Bone marrow (tissue), 2 donors: Measurements from ENCODE around the gene ATG13.
A peak's percentile ranks its signal among the peaks of the same experiment; 100 is the strongest.
"Not testable (repeated sequence)": the region's sequence is repeated elsewhere in the genome, so short reads cannot be mapped to it uniquely, and the experiment has no call there.

Experiments
- DNase-seq, 2 donors: peaks; one replicate each; lab custom pipeline; 2025; lab: John Stamatoyannopoulos, UW

ATG13 gene

DNA sequence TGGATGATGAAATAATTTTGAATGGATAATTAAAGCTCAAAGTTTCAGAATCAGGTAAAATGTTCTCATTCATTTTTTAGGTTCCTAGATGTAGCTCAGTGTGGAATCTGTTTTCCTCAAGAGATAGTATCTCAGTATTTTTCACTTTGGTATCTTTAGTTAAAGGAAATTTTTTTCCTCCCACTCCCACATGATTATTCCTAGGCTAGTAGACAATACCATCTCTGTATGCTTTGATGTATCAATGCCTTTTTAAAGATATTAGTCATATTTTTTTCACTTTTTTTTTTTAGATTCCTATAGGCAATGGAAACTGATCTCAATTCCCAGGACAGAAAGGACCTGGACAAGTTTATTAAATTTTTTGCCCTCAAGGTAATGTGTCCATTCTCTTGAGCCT, 26.6 kb downstream of the ATG13 start:
- no peak for DNase-seq

DNA sequence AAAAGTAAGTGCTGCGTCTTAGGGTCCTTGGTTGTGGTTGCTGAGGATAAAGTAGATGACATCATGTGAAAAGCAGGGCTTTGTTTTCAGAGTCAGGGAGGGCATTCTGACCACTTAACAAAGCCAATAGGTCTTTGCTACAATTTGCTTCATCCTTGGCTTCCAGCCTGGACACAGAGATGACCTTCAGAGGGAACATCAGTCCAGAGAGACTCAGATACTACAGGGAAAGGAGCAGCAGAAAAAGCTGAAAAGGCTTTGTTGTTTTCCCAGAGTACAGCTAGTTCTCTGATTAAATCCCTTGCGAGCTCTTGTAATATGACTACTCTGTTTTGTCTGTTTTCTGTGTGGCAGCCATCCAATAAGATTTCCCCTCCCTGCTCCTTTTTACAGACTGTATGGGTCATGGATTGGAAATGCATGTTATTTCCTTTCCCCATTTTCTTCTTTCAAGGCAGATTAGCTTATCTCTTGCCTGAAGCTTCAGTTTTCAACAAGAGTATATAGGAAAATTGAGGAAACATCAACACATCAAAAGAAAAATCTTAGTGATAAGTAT, 31.9 kb downstream of the ATG13 start:
- no peak for DNase-seq

DNA sequence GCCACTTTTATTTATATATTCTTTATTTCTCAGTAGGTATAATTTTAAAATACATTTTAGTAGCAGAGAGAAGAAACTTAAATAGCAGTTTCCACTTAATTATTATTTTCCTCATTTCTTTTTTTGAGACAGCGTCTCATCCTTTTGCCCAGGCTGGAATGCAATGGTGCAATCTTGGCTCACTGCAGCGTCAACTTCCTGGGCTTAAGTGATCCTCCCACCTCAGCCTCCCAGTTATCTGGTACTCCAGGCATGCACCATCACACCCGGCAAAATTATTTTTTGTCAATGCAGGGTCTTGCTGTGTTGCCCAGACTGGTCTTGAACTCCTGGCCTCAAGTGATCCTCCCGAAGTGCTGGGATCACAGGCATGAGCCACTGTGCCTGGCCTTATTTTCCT, 38.3 kb downstream of the ATG13 start:
- DNase-seq: no peak

DNA sequence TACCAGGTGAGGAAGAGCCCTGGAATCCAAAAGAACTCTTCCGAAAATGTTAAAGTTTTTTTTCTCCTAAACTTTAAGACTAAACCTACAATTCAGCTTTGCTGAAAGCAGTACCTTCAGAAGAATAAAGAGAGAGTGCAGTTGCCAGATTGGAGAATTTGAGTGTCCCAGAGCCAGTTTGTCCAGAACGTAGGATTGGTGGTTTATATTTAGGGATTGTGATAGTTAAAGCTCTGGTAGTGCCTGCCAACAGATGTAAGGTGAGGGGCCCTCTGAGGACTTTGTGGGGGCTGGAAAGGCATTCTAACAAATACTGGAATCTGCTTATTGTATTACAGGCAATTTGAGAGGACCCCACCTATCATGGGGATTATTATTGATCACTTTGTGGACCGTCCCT, 39.8 kb downstream of the ATG13 start:
- no peak for DNase-seq

DNA sequence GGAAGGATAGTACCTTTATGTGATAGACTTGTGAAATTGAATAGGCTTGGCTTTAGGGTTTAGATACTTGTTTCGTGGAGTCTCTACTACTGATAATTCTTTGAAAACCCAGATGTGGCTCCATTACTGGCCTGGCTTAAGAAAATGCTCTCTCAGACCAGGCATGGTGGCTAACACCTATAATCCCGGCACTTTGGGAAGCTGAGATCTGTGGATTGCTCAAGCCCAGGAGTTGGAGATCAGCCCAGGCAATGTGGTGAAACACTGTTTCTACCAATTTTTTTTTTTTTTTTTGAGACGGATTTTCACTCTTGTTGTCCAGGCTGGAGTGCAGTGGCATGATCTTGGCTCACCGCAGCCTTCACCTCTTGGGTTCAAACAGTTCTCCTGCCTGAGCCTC, 40.9 kb downstream of the ATG13 start:
- no peak for DNase-seq

DNA sequence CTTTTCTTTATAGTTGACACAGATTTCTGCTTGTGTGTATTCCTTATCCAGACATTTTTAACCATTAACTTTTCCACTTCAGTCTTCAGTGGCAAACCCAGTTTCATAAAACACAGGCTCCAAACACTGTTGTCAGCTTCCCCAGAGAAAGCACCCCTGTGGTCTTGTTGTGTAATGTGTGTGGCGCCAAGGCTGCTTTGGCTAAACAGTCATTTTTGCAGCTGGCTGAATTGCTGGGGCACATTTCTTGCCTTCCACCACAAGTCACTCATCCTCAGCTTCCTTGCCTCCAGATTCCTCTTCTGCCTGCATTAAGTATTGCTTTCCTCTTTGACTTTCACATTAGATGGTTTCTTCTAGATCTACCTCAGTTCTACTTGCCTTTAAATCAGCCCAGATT, 42.6 kb downstream of the ATG13 start:
- DNase-seq: peak in 1 of 2 donors; percentile 38

DNA sequence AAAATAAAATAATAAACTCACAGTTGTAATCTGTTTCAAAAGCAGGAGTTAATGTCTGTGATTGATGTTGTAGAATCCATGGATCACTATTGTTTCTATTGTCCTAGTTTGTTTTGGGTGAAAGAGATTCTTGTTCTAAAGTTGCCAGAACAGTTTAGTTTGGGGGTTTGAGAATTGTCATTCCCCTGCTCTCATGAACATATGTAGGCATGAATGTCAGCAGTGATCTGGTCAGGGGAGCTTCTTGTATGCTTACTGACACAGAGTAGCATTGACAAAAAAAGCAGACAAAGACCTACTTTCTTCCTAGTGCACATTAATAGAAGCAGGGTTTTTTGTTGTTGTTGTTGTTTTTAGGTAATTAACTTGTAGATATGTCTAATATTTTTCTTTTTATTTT, 44.5 kb downstream of the ATG13 start:
- DNase-seq: no peak

DNA sequence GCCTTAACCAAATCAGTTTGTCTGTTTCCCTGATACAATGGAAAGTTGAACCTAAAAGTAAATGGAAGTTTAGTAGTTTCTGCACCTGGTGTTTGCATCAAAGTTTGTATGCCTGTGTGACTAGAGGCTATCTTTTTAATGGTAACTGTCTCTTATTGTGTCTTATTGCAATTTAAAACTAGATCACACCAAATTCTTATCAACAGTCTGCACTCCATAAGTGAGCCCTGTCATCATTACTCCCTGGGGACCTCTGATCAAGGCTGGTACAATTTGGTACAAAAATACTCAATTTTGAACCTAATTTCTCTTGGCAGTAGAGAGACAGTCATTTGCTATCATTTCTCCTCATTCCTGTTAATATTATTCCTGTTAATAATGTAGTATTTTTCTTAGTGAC, 45.0 kb downstream of the ATG13 start:
- no peak for DNase-seq

DNA sequence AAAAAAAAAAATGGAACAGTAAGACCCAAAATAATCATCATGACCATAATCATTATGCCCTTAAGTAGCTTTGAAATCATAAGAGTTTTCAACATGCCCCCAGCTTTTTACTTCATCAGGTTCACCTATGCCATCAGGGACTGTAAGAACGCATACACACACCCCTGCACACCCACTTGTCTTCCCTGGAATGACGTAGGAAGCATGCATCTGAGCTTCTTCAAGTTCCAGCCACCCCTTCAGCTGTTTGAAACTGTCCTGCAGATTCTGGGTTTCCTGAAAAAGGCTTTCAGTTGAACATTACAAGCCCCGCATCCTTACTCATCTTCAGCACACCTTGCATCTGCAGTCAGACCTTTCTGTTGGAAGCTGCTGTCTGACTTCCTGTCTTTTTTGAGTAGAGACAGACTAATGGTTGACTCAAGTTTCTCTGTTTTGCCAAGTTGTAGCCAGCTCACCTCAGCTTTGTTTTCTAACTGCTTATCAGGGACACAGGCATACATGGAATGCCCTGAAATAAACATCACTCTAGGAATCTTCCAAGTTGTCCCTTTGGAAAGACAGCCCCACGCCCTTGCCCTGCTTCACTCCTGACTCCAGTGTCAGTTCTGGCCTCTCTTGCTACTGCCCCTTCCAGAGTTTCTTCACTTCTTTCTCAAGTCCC, 46.1 kb downstream of the ATG13 start:
- no peak for DNase-seq

DNA sequence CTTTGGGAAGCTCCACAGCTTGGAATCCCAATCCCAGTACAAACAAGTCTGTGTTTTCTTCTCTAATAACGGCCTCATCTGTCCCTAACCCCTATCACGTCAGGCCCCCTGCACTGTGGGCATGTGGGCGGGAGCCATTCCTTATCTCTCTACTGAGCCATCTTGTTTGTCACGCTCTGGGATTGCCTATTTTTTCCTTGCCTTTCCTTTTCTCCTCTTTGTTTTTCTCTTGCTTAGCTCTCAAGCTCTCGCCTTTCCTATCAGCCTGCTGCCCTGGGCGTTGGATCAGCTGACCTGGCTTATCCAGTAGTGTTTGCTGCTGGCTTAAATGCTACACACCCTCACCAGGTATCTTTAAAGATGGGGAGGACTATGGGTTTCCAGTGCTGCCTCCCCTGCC, 47.3 kb downstream of the ATG13 start:
- DNase-seq: no peak

DNA sequence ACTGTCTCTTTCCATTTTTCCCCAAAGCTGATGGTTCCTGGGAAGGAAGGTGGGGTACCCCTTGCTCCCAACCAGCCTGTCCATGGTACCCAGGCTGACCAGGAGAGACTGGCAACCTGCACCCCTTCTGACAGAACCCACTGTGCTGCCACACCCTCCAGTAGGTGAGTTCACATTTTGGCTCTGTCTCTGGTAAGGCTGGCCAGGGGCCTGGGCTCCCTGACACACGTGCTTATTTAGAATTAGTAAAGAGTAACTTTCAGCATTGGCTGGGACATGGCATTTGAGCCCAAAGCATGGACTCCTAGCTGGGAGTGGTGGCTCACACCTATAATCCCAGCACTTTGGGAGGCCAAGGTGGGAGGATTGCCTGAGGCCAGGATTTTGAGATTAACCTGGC, 48.0 kb downstream of the ATG13 start:
- DNase-seq: no peak

DNA sequence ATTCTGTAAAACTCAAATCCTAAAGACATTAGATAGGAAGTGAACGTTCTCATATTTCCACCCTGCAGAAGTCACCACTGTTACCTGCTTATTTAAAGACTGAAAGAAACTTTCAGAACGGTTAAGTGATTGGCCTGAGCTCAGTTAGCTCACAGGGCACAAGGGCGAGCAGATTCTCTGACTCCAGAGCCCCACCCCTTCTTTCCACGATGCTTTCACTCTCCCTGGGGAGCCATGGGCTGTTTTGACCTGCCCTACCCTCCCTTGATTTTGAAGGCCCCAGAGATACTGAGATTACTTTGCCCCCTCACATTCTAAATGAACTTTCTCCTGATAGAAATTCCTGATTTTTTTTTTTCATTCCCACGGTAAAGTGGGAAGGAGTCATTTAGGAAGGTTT, 49.2 kb downstream of the ATG13 start:
- no peak for DNase-seq

DNA sequence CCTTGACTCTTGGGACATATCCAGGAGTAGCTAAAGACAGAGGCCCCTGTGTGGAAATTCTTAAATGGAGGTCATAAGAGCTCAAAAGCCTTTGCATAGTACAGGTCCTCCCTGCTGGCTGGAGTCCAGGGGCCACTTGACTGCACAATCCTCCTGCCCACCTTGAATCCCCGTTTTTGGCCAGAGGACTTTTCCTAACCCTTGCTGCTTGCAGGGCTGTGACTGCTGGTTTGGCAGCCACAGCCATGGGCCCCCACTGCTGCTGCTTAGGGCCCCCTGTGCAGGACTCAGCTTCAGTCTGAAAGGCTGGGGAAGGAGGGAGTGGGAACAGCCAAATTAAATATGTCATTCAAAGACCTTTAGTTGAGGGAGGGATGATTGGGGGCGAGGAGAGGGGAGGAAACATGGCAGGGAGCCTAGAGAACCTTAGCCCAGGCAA, 49.7 kb downstream of the ATG13 start:
- no peak for DNase-seq

DNA sequence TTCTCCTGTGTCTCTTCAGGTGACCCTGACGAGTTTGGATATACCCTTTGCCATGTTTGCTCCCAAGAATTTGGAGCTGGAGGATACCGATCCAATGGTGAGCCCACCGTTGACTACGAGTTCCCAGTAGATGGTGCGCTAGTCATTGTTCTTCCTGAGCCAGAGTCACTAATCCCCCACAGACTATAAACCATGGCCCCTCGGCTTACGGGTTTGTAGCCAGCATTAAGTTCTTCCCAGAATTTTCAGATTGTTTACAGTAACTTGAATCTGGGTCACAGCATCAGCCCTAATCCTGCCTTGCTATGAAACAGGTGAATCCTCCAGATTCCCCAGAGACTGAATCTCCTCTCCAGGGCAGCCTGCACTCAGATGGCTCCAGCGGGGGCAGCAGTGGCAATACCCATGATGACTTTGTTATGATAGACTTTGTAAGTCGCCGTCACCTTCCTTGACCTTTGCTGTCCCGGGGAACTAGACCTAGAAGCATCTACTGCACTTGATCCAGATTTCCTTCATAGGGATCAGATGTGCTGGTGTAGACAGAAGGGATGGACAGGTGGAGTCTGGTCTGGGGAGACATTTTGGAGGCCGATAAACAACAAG, 51.2 kb downstream of the ATG13 start:
- DNase-seq: no peak

DNA sequence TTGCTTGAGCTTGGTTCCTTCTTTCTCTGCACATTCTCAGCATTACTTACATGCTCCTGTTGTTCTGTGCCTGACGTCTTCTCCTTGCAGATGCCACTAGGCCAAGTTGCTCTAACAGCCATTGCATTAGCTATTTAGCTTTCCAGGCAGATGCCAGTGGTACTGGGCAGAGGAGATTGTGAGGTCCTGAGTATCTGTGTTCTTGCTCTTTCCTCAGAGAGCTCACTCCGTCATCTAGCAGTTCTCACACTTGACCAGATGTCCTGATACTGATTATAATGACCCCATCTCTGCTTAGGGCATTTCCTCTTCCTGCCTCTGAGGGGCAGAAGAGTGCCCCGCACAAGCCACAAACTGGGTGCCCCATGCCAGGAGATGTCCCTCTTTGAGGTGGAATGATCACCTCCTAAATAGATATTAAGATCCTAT, 52.4 kb downstream of the ATG13 start:
- no peak for DNase-seq

DNA sequence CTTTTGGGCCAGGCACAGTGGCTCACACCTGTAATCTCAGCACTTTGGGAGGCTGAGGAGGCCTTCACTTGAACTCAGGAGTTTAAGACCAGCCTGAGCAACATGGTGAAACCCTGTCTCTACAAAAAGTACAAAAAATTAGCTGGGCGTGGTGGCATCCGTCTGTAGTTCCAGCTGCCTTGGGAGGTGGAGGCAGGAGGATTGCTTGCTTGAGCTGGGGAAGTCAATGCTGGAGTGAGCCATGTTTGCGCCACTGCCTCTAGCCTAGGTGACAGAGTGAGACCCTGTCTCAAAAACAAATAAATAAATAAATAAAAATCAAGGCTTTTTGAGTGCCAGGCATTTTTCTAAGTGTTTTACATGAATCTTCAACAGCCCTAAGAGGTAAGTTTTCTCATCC, 53.2 kb downstream of the ATG13 start:
- DNase-seq: not testable (repeated sequence)

DNA sequence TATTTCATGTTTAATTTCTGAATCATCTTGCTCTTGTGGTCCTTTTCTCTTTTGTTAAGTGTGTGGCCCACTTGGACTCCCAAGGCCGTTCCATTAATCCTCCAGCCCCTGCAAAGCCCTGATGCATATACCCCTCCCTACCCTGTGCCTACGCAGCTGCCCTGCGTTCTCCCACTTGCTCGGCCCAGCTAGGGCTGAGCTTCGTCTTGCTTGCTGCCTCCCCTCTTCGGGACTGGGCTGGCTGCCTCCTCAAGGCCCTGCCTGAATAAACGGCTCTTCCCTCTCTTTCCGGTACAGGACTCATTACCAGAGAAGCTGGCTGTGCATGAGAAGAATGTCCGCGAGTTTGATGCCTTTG, 54.6 kb downstream of the ATG13 start:
- DNase-seq: no peak

DNA sequence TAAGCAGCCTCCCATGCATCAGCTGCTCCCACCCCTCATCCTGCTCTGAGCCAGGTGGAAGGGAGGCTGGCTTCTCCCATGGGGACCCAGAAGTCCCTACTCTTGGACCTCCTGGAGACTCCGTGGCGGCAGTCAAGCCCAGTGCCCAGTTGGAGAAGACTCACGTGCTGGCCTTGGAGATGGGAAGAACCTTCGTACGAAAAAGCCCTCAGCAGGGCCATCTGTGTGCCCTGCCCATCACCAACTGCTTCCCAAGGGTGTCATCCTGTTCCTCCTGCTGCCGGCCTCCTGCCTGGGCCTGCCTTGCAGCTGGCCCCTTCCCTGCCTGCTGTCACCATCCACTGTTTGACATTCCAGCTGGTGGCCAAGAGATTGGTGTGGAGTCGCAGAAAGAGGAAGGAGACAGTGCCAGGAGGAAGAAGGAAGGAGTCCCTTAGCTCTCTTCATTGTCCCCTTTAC, 55.1 kb downstream of the ATG13 start:
- DNase-seq: no peak

DNA sequence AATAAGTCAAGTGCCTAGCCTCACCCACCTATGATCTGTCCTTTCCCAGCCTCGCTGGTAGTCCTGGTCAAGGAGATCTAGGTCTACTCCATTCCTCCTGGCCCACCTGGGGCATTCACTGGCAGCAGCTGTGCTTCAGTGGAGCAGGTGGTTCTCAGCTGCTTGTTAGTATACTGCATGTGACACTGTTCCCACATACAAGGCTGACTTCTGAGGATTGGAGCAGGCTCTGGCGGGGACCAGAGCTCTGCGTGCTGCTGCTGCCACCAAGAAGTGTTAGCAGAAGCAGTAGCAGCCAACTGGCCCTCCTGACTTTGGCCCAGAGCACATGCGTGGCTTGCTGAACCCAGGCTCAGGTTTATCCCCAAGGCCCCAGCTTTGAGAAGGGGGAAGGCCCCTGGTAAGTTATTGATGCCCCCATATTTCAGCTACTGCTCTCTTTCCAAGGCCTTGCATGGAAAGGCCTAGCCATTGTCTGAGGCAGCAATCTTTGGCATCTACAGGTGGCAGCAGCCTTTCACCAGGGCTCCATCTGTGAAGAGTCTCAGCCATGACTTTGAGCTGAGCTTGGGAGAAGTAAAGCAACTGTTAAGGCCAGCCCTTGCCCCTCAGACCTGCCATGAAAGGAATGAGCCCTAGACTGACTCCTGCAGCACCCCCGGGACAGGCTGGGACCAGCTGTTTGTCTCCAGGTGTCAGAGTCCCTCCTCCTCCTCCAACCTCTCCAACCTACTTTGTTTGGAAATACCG, 56.5 kb downstream of the ATG13 start:
- DNase-seq: no peak

DNA sequence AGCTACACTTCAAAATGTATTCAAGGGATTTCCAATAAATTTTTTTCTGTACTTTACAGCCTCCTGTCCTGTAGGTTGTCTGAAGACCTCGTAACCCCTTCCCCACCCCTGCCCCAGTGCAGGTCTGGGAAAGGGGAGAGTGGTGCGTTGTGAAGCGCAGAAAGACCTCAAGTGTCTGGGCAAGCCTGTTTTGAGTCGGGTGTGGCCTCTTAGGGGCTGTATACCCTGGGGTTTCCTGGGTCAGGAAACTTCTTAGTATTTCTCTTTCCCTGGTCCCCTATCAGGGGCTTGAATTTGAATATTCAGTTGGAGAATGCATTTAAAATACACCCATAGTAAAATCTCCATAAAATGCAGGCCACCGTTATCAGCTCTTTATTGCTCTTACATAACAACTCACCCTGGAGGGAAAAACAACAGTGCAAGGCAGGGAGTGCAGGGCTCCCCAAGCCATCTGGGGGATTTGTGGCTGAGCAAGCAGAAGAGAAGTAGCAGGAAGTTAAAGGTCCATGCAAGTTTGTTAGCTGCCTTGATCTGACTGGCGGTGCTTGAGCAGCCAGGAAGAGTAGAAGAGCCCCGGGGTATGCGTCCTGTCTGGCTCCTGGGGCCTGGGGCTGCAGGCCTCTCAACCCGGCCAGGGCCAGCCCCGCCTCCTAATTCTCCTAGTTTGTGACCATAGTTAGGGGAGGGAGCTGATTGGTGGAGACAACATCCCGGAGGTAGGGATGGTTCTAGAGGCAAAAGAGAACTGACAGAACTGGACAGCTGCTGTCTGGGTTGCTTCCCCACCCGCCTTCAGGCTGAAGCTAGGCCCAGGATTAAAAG, 57.3 kb downstream of the ATG13 start:
- peak in 1 of 2 donors; percentile 26 for DNase-seq

DNA sequence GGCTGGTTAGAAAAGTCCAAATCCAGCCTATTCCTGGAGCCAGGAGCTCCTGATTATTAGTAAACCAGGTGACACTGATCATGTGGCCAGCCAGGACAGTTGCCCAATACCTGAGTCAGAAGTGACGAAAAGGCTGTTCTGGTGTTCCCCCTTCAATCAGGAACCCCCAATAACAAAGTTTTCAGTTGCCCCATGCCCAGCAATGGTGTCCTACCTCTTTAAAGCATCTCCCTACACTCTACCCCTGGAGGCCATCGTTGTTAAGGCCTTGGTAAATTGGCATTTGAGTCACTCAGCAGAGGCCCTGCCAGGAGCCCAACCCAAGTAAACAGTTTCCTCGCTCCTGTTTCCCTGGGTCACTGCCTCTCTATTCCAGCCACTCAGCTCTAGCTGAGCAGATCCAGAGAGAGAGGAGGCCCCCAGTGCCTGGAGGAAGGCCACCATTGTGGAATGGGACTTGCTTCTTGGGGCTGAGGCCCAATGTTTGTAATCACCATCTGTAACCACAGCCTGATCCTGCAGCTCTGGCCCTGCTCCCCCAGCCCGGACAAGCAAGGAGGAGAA, 58.0 kb downstream of the ATG13 start:
- DNase-seq: no peak

DNA sequence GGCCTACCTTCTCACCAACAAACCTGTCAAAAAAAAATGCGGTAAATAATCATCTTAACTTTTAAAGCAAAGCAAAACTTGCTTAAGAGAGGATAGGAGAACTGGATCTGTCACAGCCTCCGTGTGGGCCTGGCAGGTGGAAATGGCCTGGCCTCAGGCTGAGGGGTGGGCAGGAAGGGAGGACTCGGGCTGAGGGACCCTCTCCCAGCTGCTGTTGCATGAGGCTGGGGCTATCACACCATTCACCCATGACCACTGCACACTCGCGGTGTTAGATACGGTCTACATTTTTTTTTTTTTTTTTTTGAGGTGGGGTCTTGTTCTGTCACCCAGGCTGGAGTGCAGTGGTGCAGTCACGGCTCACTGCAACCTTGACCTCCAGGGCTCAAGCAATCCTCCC, 58.6 kb downstream of the ATG13 start:
- no peak for DNase-seq
